ENCODE measurements around the gene GALNTL6. TPM values are rescaled to one million over a fixed set of nuclear protein-coding genes. Genes with fewer than 3 reads are reported as not detected.

The GALNTL6 gene
- total RNA-seq, 1 experiment from 2014 or later = not detected

GRCh38 chr4:172945611-172946010, 1132.4 kb downstream of the GALNTL6 start:
- Histone ChIP-seq H3K4me2 (no peak overlapping the region), H2AFZ (no peak overlapping the region), H3K4me1 (replicated peaks; ENCODE audit: insufficient read depth) (no peaks in the 10 kb centered on the region), H3K27ac (no peak overlapping the region), H3K36me3 (ENCODE audit: low read depth) (no peaks in the 10 kb centered on the region), H3F3A (ENCODE audit: insufficient read depth, low read depth) (no peaks in the 10 kb centered on the region), H3K9me3 (ENCODE audit: insufficient read depth, low read depth) (no peaks in the 10 kb centered on the region), H3K4me3 (no peak overlapping the region), H4K20me1 (ENCODE audit: insufficient read depth) (no peaks in the 10 kb centered on the region), H3K9me2 (ENCODE audit: insufficient read depth) (no peaks in the 10 kb centered on the region), H3K27me3 (ENCODE audit: insufficient read depth, low read depth) (no peaks in the 10 kb centered on the region), H3K79me2 (ENCODE audit: low read depth) (no peaks in the 10 kb centered on the region)
- TF ChIP-seq EZH2 (IDR thresholded peaks at IDR 0.05; ENCODE audit: low read depth) = no peak
- TF ChIP-seq, protein P1, sequence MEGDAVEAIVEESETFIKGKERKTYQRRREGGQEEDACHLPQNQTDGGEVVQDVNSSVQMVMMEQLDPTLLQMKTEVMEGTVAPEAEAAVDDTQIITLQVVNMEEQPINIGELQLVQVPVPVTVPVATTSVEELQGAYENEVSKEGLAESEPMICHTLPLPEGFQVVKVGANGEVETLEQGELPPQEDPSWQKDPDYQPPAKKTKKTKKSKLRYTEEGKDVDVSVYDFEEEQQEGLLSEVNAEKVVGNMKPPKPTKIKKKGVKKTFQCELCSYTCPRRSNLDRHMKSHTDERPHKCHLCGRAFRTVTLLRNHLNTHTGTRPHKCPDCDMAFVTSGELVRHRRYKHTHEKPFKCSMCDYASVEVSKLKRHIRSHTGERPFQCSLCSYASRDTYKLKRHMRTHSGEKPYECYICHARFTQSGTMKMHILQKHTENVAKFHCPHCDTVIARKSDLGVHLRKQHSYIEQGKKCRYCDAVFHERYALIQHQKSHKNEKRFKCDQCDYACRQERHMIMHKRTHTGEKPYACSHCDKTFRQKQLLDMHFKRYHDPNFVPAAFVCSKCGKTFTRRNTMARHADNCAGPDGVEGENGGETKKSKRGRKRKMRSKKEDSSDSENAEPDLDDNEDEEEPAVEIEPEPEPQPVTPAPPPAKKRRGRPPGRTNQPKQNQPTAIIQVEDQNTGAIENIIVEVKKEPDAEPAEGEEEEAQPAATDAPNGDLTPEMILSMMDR (conservative IDR thresholded peaks at IDR 0.05) = no peak
- DNase-seq = no peak
- intact Hi-C loops (cut with micrococcal nuclease; ENCODE audit: unreplicated experiment) = no loop called here
- ChIA-PET CTCF (no interaction called here), POLR2A (ENCODE audit: unreplicated experiment) (no interaction called here)
- no TSS peak for BruUV-seq (replicated peaks)

- ChIA-PET POLR2A (ENCODE audit: unreplicated experiment) (no interaction called here), CTCF (no interaction called here)
- no peaks in the 10 kb centered on the region for H3F3A ChIP-seq (ENCODE audit: insufficient read depth, low read depth)
- TF ChIP-seq, protein P1 (conservative IDR thresholded peaks at IDR 0.05) = no peak
- no peak for TF ChIP-seq EZH2 (IDR thresholded peaks at IDR 0.05; ENCODE audit: low read depth)
- H3K27me3 ChIP-seq (ENCODE audit: insufficient read depth, low read depth) = no peaks in the 10 kb centered on the region
- no peaks in the 10 kb centered on the region for H3K4me1 ChIP-seq (replicated peaks; ENCODE audit: insufficient read depth)
- no peak for DNase-seq
- H3K36me3 ChIP-seq (ENCODE audit: low read depth) = no peaks in the 10 kb centered on the region
- no peak overlapping the region for H3K4me3 ChIP-seq
- BruUV-seq (replicated peaks) = no TSS peak
- H3K79me2 ChIP-seq (ENCODE audit: low read depth) = no peaks in the 10 kb centered on the region
- H3K9me2 ChIP-seq (ENCODE audit: insufficient read depth) = no peaks in the 10 kb centered on the region
- H3K27ac ChIP-seq = no peak overlapping the region
- no peaks in the 10 kb centered on the region for H4K20me1 ChIP-seq (ENCODE audit: insufficient read depth)
- no peaks in the 10 kb centered on the region for H3K9me3 ChIP-seq (ENCODE audit: insufficient read depth, low read depth)
- intact Hi-C loops (cut with micrococcal nuclease; ENCODE audit: unreplicated experiment) = no loop called here
- no peak overlapping the region for H2AFZ ChIP-seq
- H3K4me2 ChIP-seq = no peak overlapping the region
These were observed 1133.3 kb downstream of the GALNTL6 start for GRCh38 chr4:172946503-172946902.

- H3K9me3 ChIP-seq (ENCODE audit: insufficient read depth, low read depth) = no peaks in the 10 kb centered on the region
- no peaks in the 10 kb centered on the region for H4K20me1 ChIP-seq (ENCODE audit: insufficient read depth)
- no peak overlapping the region for H3K4me2 ChIP-seq
- POLR2A ChIA-PET (ENCODE audit: unreplicated experiment) = no interaction called here
- H2AFZ ChIP-seq = no peak overlapping the region
- no peak for DNase-seq
- H3K4me3 ChIP-seq = no peak overlapping the region
- no peaks in the 10 kb centered on the region for H3F3A ChIP-seq (ENCODE audit: insufficient read depth, low read depth)
- BruUV-seq (replicated peaks) = no TSS peak
- H3K36me3 ChIP-seq (ENCODE audit: low read depth) = no peaks in the 10 kb centered on the region
- intact Hi-C loops (cut with micrococcal nuclease; ENCODE audit: unreplicated experiment) = no loop called here
- no peaks in the 10 kb centered on the region for H3K27me3 ChIP-seq (ENCODE audit: insufficient read depth, low read depth)
- no peaks in the 10 kb centered on the region for H3K4me1 ChIP-seq (replicated peaks; ENCODE audit: insufficient read depth)
- H3K9me2 ChIP-seq (ENCODE audit: insufficient read depth) = no peaks in the 10 kb centered on the region
- no peak overlapping the region for H3K27ac ChIP-seq
- CTCF ChIA-PET = no interaction called here
- no peaks in the 10 kb centered on the region for H3K79me2 ChIP-seq (ENCODE audit: low read depth)
- TF ChIP-seq EZH2 (IDR thresholded peaks at IDR 0.05; ENCODE audit: low read depth) = no peak
These were observed 1134.4 kb downstream of the GALNTL6 start for GRCh38 chr4:172947594-172947993.

- POLR2A ChIA-PET (ENCODE audit: unreplicated experiment) = no interaction called here
- Histone ChIP-seq H3K36me3 (ENCODE audit: low read depth) (no peaks in the 10 kb centered on the region), H3K9me3 (ENCODE audit: insufficient read depth, low read depth) (no peaks in the 10 kb centered on the region), H4K20me1 (ENCODE audit: insufficient read depth) (no peaks in the 10 kb centered on the region), H3K4me3 (no peak overlapping the region), H3K27ac (no peak overlapping the region), H3K4me2 (no peak overlapping the region), H3F3A (ENCODE audit: insufficient read depth, low read depth) (no peaks in the 10 kb centered on the region), H3K9me2 (ENCODE audit: insufficient read depth) (no peaks in the 10 kb centered on the region), H3K4me1 (replicated peaks; ENCODE audit: insufficient read depth) (no peaks in the 10 kb centered on the region), H3K79me2 (ENCODE audit: low read depth) (no peaks in the 10 kb centered on the region), H3K27me3 (ENCODE audit: insufficient read depth, low read depth) (no peaks in the 10 kb centered on the region), H2AFZ (no peak overlapping the region)
- CTCF ChIA-PET = no interaction called here
- TF ChIP-seq, protein P1 (conservative IDR thresholded peaks at IDR 0.05) = no peak
- no peak for DNase-seq
- BruUV-seq (replicated peaks) = no TSS peak
- intact Hi-C loops (cut with micrococcal nuclease; ENCODE audit: unreplicated experiment) = no loop called here
These were observed 1137.8 kb downstream of the GALNTL6 start for GRCh38 chr4:172950990-172951389.
